ENCODE results near the gene KIF4A.
"Not testable (repeated sequence)": the region's sequence is repeated elsewhere in the genome, so short reads cannot be mapped to it uniquely, and the experiment has no call there.

The KIF4A gene, protein sequence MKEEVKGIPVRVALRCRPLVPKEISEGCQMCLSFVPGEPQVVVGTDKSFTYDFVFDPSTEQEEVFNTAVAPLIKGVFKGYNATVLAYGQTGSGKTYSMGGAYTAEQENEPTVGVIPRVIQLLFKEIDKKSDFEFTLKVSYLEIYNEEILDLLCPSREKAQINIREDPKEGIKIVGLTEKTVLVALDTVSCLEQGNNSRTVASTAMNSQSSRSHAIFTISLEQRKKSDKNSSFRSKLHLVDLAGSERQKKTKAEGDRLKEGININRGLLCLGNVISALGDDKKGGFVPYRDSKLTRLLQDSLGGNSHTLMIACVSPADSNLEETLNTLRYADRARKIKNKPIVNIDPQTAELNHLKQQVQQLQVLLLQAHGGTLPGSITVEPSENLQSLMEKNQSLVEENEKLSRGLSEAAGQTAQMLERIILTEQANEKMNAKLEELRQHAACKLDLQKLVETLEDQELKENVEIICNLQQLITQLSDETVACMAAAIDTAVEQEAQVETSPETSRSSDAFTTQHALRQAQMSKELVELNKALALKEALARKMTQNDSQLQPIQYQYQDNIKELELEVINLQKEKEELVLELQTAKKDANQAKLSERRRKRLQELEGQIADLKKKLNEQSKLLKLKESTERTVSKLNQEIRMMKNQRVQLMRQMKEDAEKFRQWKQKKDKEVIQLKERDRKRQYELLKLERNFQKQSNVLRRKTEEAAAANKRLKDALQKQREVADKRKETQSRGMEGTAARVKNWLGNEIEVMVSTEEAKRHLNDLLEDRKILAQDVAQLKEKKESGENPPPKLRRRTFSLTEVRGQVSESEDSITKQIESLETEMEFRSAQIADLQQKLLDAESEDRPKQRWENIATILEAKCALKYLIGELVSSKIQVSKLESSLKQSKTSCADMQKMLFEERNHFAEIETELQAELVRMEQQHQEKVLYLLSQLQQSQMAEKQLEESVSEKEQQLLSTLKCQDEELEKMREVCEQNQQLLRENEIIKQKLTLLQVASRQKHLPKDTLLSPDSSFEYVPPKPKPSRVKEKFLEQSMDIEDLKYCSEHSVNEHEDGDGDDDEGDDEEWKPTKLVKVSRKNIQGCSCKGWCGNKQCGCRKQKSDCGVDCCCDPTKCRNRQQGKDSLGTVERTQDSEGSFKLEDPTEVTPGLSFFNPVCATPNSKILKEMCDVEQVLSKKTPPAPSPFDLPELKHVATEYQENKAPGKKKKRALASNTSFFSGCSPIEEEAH

DNA sequence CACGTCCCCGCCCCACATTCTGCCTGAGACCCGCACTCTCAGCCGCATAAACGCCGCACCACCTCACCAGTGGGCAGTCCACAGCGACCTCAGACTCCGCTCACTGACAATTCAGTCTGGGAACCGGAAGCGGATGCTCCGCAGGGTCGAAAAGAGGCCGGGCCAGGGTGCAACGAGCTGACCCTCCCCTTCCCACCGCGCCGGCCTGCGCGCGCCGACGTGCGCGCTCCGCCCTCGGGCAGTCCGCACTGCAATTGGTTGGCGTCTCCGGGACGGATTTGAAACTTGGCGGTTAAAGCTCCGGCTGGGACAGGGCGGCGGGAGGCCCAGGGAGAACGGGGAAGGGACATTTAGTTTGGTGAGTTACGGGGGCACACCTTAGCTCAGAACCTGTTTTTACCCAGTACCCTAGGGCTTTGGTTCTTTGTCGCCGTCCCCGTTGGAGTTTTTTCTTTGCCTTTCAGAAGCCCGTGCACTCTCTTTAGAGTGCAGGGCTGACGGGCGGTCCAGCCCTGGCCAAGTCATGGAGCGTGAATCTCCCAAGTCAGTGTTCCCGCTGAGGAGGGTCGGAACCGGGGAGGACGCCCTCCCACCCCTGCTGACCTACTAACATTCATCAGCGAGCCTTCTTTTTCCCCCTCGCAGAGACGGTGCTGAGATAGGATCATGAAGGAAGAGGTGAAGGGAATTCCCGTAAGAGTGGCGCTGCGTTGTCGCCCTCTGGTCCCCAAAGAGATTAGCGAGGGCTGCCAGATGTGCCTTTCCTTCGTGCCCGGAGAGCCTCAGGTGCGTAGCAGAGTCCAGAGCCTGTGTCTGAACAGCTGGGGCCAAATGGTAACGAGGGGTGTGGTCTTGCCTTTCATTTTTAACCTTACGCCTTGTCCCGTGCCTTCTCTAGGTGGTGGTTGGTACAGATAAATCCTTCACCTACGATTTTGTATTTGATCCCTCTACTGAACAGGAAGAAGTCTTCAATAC, at the start of gene KIF4A, which contains the start of gene PDZD11:
KIF4A (plus strand) TSS at position 312 of the 978 bp plus-strand sequence; CDS start at position 667, 355 bp downstream.
PDZD11 (minus strand) TSS at position 135 of the 978 bp plus-strand sequence. CDS start 586 bp downstream, outside the sequence.
- TF ChIP-seq, protein P1, sequence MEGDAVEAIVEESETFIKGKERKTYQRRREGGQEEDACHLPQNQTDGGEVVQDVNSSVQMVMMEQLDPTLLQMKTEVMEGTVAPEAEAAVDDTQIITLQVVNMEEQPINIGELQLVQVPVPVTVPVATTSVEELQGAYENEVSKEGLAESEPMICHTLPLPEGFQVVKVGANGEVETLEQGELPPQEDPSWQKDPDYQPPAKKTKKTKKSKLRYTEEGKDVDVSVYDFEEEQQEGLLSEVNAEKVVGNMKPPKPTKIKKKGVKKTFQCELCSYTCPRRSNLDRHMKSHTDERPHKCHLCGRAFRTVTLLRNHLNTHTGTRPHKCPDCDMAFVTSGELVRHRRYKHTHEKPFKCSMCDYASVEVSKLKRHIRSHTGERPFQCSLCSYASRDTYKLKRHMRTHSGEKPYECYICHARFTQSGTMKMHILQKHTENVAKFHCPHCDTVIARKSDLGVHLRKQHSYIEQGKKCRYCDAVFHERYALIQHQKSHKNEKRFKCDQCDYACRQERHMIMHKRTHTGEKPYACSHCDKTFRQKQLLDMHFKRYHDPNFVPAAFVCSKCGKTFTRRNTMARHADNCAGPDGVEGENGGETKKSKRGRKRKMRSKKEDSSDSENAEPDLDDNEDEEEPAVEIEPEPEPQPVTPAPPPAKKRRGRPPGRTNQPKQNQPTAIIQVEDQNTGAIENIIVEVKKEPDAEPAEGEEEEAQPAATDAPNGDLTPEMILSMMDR (IDR thresholded peaks at IDR 0.05; ENCODE audit: low read depth, low read length, missing control alignments) = no peak
- H3K36me3 ChIP-seq (replicated peaks) = peaks cover 4% of the 10 kb centered on the region
- H3K27ac ChIP-seq = peak within 1 kb of the TSS; percentile 45
- in situ Hi-C loops (cut with HindIII; ENCODE audit: low pct_ligation_motif_present, low sequenced_read_pairs) = no loop called here
- H3K27me3 ChIP-seq (replicated peaks) = no peaks in the 10 kb centered on the region
- peak; percentile 75 for DNase-seq
- H3K4me3 ChIP-seq (ENCODE audit: low read depth, low read length) = peak within 1 kb of the TSS; percentile 82

DNA sequence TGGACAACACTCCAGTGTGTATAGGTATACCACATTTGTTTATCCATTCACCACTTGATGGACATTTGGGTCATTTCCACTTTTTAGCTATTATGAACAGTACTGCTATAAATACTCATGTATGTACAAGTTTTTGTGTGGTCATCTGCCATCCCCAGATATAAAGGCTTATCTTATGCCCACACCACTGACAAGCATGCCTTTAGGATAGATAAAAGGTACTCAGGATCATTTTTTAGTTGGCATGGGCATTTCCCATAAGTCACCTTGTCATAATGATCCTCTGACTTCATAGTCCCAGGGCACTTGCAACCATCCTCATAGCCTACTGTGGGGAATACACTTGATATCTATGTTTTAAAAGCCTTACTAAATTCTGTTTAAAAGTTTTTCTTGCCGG, 49.2 kb upstream of the KIF4A start:
- Histone ChIP-seq H3K4me3 (ENCODE audit: low read depth, low read length) (no peak overlapping the region), H3K27ac (no peak overlapping the region), H3K36me3 (replicated peaks) (no peaks in the 10 kb centered on the region), H3K27me3 (replicated peaks) (no peaks in the 10 kb centered on the region)
- no peak for DNase-seq
- TF ChIP-seq, protein P1 (IDR thresholded peaks at IDR 0.05; ENCODE audit: low read depth, low read length, missing control alignments) = no peak
- in situ Hi-C loops (cut with HindIII; ENCODE audit: low pct_ligation_motif_present, low sequenced_read_pairs) = no loop called here

DNA sequence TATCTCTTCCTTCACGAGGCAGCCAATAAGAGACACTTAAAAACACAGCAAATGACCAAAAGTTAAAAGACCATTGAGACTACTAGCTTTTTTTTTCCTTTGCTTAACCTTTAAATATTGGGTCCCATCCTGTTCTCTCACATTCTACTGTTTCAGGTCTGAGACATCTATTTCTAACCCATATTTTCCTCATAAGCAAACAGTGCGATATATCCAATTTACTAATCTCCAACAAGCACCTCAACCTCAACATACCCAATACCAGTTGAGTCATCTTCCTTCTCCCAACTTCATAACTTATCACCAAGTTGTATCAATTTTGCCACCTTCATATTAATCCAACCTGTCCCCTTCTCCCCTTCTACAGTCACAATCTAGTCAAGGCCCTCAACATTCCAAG, 48.4 kb upstream of the KIF4A start:
- Histone ChIP-seq H3K4me3 (ENCODE audit: low read depth, low read length) (no peak overlapping the region), H3K27me3 (replicated peaks) (no peaks in the 10 kb centered on the region), H3K36me3 (replicated peaks) (no peaks in the 10 kb centered on the region), H3K27ac (no peak overlapping the region)
- TF ChIP-seq, protein P1 (IDR thresholded peaks at IDR 0.05; ENCODE audit: low read depth, low read length, missing control alignments) = no peak
- in situ Hi-C loops (cut with HindIII; ENCODE audit: low pct_ligation_motif_present, low sequenced_read_pairs) = no loop called here
- DNase-seq = no peak

DNA sequence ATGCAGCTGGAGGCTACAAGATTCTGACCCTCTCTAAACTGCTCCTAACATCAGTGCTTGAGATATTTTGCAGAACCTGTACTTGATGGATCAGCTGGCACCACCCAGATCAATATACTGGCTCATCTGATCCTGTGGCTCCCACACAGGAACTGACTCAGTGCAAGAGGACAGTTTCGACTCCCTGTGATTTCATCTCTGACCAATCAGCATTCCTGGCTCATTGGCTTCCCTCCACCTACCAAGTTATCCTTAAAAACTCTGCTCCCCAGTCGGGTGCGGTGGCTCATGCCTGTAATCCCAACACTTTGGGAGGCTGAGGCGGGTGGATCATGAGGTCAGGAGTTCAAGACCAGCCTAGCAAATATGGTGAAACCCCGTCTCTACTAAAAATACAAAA, 46.3 kb upstream of the KIF4A start:
- H3K27ac ChIP-seq; in situ Hi-C loops (cut with HindIII; ENCODE audit: low pct_ligation_motif_present, low sequenced_read_pairs); DNase-seq; H3K4me3 ChIP-seq (ENCODE audit: low read depth, low read length); H3K27me3 ChIP-seq (replicated peaks); H3K36me3 ChIP-seq (replicated peaks): not testable (repeated sequence)

DNA sequence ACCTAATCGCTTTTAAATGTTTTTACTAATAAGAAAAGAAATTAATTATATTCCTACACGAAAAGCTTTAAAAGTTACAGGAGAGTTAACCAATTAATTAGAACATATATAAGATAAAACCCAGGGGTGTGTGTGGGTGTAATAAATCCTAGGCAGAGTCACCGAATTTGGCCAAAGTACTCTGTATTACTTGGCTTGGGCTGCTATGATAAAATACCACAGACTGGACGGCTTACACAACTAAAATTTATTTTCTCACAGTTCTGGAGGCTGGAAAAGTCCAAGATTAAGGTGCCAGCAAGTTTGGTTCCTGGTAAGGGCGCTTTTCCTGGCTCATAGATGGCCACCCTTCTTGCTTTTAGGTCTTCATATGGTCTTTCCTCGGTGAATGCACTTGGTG, 45.0 kb upstream of the KIF4A start:
- TF ChIP-seq, protein P1 (IDR thresholded peaks at IDR 0.05; ENCODE audit: low read depth, low read length, missing control alignments) = no peak
- no peak overlapping the region for H3K27ac ChIP-seq
- H3K4me3 ChIP-seq (ENCODE audit: low read depth, low read length) = no peak overlapping the region
- no peaks in the 10 kb centered on the region for H3K36me3 ChIP-seq (replicated peaks)
- in situ Hi-C loops (cut with HindIII; ENCODE audit: low pct_ligation_motif_present, low sequenced_read_pairs) = no loop called here
- no peaks in the 10 kb centered on the region for H3K27me3 ChIP-seq (replicated peaks)
- DNase-seq = no peak
